ENCODE data around the gene TMEM203. TPM values are rescaled to one million over a fixed set of nuclear protein-coding genes. Genes with fewer than 3 reads are reported as not detected.

TMEM203 gene
- total RNA-seq, 1 donor from 2014 or later, result 40.3 TPM

DNA sequence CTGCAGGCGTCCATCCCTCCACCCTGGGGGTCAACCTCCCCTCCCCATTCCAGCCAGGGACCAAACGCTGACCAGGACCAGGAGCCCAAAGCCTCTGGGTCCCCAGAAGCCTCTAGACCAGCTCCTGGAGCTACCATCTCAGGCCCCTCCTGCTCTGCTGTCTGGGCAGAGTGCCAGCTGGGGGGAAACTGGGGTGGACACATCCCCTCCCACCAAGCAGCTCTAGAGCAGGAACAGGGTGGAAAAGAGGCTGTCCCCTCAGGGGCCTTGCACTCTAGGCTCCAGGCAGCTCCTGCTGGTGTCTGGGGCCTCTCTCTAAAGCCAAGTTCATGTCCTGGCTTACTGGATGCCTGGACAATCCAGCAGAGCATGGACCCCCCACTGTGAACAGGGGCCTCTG lies 12.6 kb downstream of the TMEM203 start:
- H3K27me3 ChIP-seq (ENCODE audit: control insufficient read depth, insufficient read depth, low read length), result no peaks in the 10 kb centered on the region
- no peak for TF ChIP-seq CTCF (IDR thresholded peaks at IDR 0.05; ENCODE audit: insufficient read depth, low read length, poor library complexity, severe bottlenecking)
- no peak for DNase-seq (ENCODE audit: low read depth)
- no peaks in the 10 kb centered on the region for H3K36me3 ChIP-seq (ENCODE audit: control insufficient read depth, insufficient read depth, low read length)
- H3K4me3 ChIP-seq (ENCODE audit: low read depth, low read length), result no peak overlapping the region

DNA sequence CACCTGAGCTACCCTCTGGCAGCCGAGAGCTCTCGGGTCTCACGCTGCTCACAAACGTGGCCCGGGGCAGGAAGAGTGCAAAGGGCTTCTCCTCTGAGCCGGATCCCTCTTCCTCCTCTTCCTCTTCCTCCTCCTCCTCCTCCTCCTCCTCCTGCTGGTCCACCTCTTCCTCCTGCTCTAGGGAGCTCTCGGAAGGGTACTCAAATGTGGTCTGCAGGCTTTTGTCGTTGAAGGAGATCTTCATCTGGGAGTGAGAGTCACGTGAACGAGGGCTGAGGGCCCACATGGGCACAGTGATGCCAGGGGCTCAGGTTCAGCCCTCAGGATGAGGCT lies 13.0 kb downstream of the TMEM203 start:
- no peaks in the 10 kb centered on the region for H3K36me3 ChIP-seq (ENCODE audit: control insufficient read depth, insufficient read depth, low read length)
- TF ChIP-seq CTCF (IDR thresholded peaks at IDR 0.05; ENCODE audit: insufficient read depth, low read length, poor library complexity, severe bottlenecking), result no peak
- no peak for DNase-seq (ENCODE audit: low read depth)
- H3K4me3 ChIP-seq (ENCODE audit: low read depth, low read length), result no peak overlapping the region
- no peaks in the 10 kb centered on the region for H3K27me3 ChIP-seq (ENCODE audit: control insufficient read depth, insufficient read depth, low read length)

- no peak for DNase-seq (ENCODE audit: low read depth)
- no peaks in the 10 kb centered on the region for H3K27me3 ChIP-seq (ENCODE audit: control insufficient read depth, insufficient read depth, low read length)
- TF ChIP-seq CTCF (IDR thresholded peaks at IDR 0.05; ENCODE audit: insufficient read depth, low read length, poor library complexity, severe bottlenecking), result no peak
These were observed 13.6 kb downstream of the TMEM203 start for GRCh38 chr9:137191691-137192447.

DNA sequence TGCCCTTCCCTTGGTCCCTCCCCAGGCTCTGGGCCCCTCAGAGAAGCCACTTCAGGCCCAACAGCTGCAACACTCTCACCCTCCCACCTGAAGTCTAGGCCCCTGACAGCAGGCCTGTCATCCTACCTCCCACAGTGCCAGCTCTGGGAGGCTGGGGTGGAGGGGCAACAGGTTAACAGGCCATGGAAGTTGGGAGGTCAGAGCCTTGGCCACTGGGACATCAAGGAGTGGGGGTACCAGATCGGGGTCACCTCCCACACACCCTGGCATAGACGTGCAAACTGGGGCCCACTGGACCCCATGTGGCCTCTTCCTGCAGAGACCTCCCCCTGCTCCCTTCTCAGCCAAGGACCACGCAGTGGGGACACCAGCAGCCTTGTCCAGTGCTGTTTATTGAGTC lies 14.2 kb downstream of the TMEM203 start:
- Histone ChIP-seq H3K4me3 (ENCODE audit: low read depth, low read length) (no peak overlapping the region), H3K36me3 (ENCODE audit: control insufficient read depth, insufficient read depth, low read length) (no peaks in the 10 kb centered on the region), H3K27me3 (ENCODE audit: control insufficient read depth, insufficient read depth, low read length) (no peaks in the 10 kb centered on the region)
- no peak for DNase-seq (ENCODE audit: low read depth)
- TF ChIP-seq CTCF (IDR thresholded peaks at IDR 0.05; ENCODE audit: insufficient read depth, low read length, poor library complexity, severe bottlenecking), result no peak

More at GRCh38 chr9:137191691-137192447, 13.6 kb downstream of the TMEM203 start:
- no peaks in the 10 kb centered on the region for H3K36me3 ChIP-seq (ENCODE audit: control insufficient read depth, insufficient read depth, low read length)
- H3K4me3 ChIP-seq (ENCODE audit: low read depth, low read length), result no peak overlapping the region

GRCh38 chr9:137190315-137190856 lies 15.1 kb downstream of the TMEM203 start:
- peak; percentile 6 for TF ChIP-seq CTCF (IDR thresholded peaks at IDR 0.05; ENCODE audit: insufficient read depth, low read length, poor library complexity, severe bottlenecking)
- H3K4me3 ChIP-seq (ENCODE audit: low read depth, low read length), result no peak overlapping the region
- H3K27me3 ChIP-seq (ENCODE audit: control insufficient read depth, insufficient read depth, low read length), result no peaks in the 10 kb centered on the region
- DNase-seq (ENCODE audit: low read depth), result no peak
- no peaks in the 10 kb centered on the region for H3K36me3 ChIP-seq (ENCODE audit: control insufficient read depth, insufficient read depth, low read length)
